Muscle of back (tissue), 13 donors: Measurements from ENCODE around the gene PTH2R. TPM values are rescaled to one million over a fixed set of nuclear protein-coding genes. Genes with fewer than 3 reads are reported as not detected.
A peak's percentile ranks its signal among the peaks of the same experiment; 100 is the strongest.
"Not testable (repeated sequence)": the region's sequence is repeated elsewhere in the genome, so short reads cannot be mapped to it uniquely, and the experiment has no call there.

ENCODE experiments used
- DNase-seq, 3 donors: peaks; one replicate each; pipeline versions ENCODE4 v3.0.0 to v3.0.0-alpha.2; 2013
- long read RNA-seq, 9 donors: transcript quantifications; one replicate each; lab custom pipeline, GENCODE V29; 2026
- polyA plus RNA-seq, 10 donors: library from polyadenylated mRNA; unstranded; fragments of 120-200 nt; gene quantifications; one replicate each; pipeline ENCODE4 v1.2.1, GENCODE V29; 2013; ENCODE audit not compliant: insufficient read length in 10 of 10

The PTH2R gene, protein sequence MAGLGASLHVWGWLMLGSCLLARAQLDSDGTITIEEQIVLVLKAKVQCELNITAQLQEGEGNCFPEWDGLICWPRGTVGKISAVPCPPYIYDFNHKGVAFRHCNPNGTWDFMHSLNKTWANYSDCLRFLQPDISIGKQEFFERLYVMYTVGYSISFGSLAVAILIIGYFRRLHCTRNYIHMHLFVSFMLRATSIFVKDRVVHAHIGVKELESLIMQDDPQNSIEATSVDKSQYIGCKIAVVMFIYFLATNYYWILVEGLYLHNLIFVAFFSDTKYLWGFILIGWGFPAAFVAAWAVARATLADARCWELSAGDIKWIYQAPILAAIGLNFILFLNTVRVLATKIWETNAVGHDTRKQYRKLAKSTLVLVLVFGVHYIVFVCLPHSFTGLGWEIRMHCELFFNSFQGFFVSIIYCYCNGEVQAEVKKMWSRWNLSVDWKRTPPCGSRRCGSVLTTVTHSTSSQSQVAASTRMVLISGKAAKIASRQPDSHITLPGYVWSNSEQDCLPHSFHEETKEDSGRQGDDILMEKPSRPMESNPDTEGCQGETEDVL
- polyA plus RNA-seq: 1 to 10 TPM in 1 of 10 donors, under 1 TPM in 6, not detected in 3; 0.12 to 1.2 (median 0.43) TPM
- long read RNA-seq, donor 1: 0 reads
- long read RNA-seq, donor 2: 0 reads
- long read RNA-seq, donor 3: 0 reads
- long read RNA-seq, donor 4: 0 reads
- long read RNA-seq, donor 5: 0 reads
- long read RNA-seq, donor 6: 0 reads
- long read RNA-seq, donor 7: 0 reads
- long read RNA-seq, donor 8: 0 reads
- long read RNA-seq, donor 9: 0 reads

DNA sequence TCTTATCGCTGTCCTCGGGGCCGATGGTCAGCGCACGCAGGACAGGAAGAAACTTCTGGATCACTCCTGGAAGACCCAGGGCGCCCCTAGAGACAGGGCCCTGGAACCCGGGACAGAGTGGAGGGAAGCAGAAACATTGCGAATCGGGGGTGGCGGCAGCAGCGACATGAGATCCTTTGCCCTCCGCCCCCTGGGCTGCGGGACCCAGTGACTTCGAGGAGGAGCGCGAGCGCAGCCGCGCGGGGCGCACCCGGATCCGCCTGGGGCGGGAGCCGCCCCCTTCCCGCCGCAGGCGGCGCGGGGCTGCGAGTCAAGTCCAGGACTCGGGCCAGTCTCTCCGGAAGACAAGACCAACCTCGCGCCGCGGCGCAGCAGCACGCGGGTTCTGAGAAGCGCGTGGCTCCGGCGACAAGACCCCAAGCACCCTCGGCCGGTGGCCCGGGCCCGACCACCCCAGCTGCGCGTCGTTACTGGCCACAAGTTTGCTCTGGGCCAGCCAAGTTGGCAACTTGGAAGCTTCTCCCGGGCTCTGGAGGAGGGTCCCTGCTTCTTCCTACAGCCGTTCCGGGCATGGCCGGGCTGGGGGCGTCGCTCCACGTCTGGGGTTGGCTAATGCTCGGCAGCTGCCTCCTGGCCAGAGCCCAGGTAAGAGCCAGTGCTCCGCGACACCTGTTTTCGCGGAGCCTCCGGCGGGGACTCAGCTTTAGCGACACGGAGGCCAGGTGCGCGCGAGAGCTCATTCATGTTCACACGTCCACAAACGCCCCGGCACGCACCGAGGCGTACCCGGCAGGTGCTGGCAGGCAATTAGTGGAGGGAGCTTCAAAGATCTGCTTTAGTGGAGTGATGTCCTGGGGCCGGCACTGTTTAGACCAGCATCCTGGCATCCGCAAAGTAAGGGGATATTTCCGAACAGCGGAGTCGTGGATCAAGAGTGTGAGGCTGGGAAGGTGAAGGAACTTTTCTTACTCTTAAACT, at the start of gene PTH2R:
Gene PTH2R (plus strand): TSS at position 319 of the 978 bp plus-strand sequence. CDS start 252 bp downstream, at position 571.
- DNase-seq: peak in 2 of 3 donors; percentile 31 to 54

DNA sequence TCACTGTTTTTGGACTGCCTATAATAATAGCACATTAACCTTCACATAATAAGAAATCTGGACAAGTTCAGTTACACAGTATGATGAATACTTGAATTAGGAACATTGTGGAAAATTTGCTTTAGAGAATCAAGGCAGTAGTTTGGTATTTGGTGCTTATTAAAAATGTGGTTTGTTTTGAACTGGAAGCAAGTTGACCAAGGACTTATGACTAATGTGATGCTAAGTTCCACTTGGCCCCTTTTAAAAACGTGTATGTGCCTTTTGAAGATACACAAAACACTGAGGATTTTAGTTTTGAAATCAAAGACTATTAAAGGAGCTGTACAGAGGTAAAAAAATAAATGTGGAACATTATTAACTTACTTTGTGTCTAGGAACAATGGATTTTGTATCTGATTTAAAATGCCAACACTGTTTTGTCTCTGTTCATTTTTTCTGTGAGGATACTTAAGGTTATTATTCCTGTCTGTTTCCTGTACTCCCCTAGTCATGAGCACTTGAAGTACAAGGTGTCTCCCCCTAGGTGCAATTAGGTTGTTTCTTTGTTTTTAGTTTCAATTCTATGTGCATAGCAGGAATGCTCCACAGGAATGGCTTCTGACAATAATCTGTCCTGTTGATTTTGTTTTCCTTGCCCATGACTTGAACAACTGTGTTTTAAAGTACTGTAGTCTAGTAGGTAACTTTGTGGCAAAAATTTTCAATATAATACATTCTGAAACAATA, 49.6 kb upstream of the PTH2R start:
- no peak for DNase-seq

DNA sequence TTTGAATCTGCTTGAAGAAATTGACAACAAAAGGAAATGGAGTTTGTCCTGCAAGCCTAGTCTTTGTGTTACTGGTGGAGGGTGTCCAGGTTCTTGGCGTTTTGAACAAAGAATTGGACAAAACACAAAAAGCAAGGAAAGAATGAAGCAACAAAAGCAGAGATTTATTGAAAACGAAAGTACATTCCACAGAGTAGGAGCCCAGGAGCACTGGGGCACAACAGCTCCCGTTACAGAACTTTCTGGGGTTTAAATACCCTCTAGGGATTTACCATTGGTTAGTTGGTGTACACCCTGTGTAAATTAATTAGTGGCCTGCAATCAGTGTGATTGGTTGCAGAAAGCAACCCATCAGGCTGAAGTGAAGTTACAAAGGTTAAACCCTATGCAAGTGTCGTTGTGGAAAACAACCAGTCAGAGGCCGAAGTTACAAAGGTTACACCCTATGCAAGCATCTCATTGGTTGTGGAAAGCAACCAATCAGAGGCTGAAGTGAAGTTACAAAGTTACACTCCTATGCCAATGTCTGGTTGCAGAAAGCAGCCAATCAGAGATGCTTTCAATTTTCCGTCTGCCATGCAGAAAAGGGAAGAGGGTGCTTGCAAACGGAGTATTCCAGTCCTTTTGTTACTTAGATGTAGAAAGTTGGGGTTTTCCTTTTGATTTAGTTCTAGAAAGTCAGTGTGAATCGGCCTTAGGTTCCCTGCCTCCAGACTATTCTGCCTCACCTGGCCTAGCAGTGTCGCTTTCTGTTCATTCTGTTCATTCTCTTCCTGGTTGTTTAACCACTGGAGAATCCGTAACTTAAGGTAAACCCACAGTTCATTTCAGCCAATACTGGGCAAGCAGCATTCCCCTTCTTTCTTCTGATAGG, 47.6 kb upstream of the PTH2R start:
- peak in 2 of 3 donors; percentile 5 to 11 for DNase-seq

DNA sequence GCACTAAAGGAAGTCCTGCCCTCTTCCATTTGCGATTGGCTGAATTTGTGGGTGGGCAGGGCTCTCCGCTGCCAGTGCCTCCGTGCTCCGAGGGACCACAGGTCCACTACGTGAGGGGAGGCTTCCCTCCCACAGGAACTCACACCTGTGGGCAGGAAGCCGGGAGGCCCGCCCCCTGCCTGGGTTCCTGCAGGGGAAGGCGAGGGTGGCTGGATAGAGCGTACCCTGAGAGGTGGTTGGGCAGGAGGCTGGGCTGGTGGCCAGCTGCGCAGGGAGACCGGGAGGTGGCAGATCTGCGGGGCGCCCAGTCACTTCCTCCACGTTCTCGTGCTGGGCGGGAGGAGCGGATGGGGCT, 47.0 kb upstream of the PTH2R start:
- no peak for DNase-seq

DNA sequence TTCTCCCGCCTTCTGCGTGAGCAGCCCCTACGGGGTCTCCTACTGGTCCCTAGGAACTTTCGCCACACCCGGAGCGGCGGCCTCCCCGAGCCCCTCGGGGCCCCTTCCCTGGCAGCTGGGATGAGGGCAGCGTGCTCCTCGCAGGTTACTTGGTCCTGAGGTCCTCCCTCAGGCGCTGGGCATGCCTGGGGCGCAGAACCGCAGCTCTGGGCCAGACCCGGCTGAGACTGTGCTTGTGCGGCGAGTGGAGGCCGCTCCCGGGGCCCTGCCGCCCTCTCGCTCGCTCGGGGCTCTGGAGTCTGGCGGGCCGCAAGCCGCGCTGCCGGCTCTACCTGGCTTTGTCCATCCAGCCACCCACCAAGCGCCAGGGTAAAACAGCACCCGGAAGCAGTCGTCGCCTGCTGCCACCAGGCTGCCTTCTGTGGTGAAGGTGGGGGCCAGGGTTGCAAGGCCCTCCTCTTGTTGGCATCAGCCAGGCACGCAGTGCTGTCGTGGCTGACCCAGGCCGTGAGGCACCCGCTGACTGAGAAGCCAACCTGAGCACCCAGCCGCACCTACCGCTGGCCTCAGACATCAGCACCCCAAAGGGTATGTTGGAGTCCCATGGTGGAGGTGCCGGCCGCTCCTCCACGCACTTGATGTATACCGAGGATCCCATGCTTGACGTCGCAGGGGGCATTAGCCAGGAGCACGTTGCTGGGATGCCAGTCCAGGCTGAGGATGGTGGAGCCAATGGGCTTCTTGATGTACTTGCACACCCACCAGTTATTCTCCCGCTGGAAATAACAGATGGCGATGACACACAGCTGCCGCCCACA, 46.1 kb upstream of the PTH2R start:
- DNase-seq: no peak

DNA sequence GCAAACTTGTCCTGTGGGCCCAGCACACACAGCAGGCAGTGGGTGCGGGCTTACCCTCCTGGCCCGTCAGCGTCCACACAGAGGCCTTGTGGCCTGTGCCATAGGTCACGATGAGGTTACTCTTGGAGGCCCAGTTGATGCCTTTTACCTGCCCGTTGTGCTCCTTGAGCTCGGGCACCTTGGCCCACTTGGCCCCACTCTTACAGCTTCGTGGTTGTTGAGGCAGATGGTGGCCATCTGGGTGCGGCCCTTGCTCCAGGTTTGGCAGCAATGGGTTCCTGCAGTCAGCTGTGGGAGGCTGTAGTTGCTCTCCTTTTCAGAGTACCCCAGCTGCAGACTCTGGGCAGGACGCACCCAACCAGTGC, 45.5 kb upstream of the PTH2R start:
- DNase-seq: no peak

DNA sequence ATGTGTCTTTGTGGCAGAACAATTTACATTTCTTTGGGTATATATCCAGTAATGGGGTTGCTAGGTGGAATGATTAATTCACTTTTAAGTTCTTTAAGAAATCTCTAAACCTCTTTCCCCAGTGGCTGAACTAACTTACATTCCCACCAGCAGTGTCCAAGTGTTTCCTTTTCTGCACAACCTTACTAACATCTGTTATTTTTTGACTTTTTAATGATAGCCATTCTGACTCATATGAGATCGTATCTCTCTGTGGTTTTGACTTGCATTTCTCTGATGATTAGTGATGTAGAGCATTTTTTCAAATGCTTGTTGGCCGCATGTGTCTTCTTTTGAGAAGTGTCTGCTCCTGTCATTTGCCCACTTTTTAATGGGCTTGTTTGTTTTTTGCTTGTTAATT, 43.1 kb upstream of the PTH2R start:
- DNase-seq: peak in 1 of 3 donors; percentile 58

DNA sequence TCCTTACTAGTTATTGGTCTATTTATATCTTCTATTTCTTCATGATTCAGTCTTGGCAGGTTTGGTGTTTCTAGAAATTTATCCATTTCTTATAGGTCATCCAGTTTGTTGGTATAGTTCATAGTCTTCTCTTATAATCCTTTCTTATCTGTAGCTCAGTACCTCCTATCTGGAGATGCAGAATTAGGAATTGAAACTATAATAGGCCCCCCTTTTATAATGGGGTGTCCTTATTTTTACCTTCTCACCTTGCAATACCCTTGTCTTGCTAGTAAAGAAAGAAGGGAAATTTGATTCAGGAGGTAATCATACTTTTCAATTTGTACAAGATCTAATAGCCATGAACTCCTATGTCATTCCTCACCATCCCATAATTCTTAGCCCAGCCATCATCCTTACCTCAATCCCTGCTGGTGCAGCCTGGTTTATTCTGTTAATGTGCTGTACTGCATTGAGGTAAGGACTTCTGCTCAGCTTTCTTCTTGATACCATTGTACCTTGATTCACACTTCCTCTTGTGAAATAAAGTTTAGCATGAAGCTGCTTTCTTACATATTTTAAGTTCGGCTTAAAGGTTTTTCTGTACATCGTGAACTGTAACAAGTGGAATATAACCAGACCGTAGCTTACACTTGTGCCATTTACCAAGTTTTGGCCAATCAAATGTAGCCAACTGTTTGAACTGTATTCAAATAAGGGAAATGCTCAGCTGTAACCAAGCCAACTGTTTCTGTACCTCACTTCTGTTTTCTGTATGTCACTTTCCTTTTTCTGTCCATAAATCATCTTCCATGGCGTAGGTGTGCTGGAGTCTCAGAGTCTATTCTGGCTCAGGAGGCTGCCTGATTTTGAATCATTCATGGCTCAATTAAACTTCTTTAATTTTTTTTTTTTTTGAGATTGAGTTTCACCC, 40.1 kb upstream of the PTH2R start:
- no peak for DNase-seq

DNA sequence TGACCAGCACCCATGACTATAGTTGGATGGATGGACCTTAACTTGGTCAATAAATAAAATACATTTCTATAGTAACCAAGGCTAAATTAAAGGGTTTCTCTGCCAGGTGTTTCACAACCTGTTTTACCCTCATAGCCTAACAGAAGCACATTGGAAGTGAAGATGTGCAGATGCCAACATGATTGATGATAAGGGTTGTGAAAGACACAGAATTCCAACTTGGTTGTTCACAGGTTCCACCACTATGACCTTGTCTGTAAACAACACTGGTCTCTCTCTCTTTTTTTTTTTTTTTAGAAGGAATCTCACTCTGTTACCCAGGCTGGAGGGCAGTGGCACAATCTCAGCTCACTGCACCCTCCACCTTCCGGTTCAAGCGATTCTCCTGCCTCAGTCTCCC, 37.5 kb upstream of the PTH2R start:
- DNase-seq: no peak

DNA sequence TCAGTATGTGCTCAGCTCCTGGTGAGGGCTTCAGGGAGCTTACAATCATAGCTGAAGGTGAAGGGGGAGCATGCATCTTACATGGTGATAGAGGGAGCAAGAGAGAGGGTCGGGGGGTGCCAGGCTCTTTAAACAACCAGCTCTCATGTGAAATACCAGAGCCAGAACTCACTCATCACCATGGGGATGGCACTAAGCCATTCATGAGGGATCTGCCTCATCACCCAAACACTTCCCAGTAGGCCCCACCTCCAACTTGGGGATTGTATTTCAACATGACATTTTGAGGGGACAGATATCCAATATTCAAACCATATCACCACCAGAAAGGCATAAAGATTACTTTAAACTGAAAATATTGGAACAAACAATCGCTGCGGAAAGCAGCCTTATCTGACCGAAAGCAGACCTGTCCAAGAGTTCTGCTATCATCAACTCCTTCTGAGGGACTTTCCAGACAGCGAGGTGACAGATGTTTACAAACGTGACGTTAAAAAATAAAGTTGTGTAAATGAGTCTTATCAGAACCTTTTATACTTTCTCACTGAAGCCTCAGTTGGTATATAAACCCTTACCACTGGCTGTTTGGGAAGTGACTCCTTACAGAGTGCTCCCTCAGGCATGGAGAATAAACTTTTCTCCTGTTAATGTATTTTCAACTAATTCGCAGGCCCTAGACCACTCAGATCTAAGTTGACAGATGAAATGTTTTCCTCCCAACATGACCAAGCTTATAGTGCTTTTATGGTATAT, 35.5 kb upstream of the PTH2R start:
- DNase-seq: no peak

DNA sequence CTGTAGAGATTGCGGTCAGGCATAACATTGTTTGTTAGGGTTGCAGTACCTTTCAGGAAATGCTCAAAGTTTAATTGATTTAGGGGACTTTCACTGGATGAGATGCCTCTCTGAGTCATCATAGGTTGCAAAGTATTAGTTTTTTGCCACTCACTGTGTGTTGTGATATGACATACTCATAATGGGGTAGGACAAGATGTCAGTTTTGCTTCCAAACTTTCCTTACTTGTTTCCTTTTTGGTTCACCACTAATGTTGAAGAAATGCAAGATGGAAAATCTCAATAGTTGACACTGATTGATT, 35.0 kb upstream of the PTH2R start:
- DNase-seq: no peak

DNA sequence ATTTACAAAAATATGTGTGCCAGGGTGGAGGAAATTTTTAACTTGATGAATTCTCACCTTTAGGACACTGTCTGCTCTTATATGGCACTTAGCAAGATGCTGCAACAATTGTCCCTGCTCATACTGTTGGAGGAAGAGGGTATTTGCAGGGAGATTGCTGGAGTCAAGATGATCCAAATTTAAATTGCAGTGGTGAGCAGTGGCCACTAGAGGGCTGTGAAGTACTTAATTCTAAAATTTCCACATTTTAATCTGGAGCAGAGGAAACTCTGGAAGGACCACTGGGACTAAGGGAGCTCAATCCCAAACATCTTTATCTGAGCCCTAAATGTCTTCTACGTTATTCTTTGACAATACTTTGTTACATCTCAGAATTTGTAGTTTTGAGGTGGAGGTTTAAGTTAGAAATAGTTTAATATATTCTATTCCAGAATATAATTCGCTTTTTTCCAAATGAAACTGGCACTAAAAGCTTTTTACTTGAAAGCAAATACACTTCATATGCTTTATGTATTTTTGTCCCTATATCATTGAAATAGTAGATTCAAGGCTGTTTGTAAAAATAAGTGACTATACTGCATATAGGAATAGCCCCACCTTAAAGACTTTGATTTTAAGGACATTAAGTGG, 33.0 kb upstream of the PTH2R start:
- peak; percentile 27 to 67 (median 54) for DNase-seq

DNA sequence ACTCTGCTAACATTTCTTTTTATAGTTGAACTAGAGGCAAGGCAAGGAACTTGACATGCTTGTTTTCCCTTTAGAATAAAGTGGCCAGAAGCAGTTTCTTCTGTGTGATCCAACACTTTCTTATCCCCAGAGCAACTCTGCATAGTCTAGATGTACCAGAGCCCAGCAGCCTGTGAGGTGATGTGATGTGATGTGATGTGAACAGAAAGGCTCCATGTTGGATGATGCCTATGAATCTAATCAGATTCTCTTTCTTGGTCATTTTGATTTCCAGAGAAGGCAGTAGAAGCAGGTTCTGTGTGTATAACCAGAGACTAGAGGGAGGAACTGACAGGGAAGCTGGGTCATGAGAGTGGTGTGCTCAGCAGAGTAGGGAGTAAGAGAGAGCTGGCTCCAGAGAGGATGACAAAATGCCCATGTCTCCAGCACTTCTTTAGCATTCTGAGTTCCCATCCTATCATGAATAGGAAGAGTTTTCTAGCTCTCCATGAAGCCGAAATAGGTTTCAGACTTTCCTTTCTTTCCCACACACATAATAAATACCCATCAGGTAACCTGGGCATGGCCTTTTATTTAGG, 31.0 kb upstream of the PTH2R start:
- DNase-seq: no peak

DNA sequence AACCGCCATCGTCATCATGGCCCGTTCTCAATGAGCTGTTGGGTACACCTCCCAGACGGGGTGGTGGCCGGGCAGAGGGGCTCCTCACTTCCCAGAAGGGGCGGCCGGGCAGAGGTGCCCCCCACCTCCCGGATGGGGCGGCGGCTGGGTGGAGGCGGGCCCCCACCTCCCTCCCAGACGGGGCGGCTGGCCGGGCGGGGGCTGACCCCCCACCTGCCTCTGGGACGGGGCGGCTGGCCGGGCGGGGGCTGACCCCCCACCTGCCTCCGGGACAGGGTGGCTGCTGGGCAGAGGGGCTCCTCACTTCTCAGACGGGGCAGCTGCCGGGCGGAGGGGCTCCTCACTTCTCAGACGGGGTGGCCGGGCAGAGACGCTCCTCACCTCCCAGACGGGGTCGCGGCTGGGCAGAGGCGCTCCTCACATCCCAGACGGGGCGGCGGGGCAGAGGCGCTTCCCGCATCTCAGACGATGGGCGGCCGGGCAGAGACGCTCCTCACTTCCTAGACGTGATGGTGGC, 29.2 kb upstream of the PTH2R start:
- not testable (repeated sequence) for DNase-seq

DNA sequence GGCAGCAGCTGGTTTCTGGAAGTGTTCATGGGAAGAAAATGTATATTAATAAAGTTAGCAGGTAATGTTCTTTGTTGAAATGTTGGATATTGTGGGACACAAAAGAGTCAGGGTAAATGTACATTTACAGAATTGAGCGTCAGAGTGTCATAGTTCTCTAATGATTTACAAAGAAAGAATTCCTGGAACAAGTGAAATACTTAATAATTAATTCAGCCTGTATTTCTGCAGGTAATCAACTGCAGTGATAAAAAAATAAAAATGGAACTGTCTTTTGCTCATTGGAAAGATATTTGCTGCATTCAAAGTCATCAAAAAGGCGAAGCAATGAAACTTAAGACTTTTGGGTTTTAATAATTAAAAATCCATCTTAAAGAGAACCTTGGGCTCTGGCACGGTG, 27.4 kb upstream of the PTH2R start:
- no peak for DNase-seq

DNA sequence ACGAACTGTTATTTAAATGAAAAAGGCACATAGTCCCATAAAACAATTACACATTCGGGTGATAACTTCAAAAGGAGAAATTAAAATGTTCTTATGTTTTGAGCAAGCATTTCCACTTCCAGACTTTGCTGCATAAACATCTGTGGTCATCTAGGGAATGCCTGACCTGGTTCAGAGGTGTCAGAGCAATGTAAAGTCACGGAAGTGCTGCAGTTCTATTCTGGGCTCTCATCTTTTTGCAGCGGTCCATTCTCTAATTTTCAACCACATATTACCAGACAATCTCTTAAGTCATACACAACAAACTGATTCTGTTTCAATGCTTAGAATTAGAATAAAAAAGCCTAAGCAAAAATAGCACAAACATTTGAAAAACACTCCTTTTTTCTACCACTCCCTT, 22.0 kb upstream of the PTH2R start:
- no peak for DNase-seq

DNA sequence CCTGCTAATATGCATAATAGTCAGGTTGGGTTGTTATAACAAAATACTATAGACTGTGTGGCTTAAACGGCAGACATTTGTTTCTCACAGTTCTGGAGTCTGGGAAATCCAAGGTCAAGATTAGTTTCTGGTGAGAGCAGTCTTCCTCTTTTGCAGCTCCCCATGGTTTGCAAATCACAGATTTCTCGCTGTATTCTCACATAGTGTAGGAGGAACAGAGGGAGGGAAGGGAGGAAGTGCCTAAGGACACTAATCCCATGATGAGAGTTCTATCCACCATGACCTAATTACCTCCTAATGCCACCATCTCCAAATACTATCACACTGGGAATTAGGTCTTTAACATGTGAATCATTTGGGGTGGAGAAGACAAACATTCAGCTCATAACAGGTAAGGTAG, 20.1 kb upstream of the PTH2R start:
- no peak for DNase-seq
